Measurements from ENCODE around the gene BFSP2.

The BFSP2 gene

DNA sequence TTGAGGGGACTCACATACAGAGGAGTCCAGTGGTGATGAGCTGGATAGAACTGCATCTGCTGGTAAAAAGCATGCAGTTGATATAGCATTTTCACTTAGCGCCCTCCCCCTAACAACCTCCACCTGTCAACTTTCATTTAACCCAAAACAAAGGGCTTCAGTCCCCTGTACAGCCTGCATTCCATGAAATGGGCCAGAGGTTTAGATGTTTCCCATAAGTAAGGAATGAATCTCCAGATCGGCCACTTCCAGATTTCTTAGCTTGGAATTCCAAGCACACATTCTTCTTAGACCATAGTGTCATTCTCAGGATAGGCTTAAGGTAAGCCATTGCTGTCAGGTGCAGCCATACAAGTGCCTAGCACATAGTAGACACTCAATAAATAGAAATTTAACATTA lies 32.9 kb upstream of the BFSP2 start:
- Histone ChIP-seq H3F3A (ENCODE audit: control insufficient read depth, insufficient read depth) (no peaks in the 10 kb centered on the region), H3K27me3 (ENCODE audit: control insufficient read depth, low read length) (no peaks in the 10 kb centered on the region), H3K4me2 (ENCODE audit: low read length) (no peak overlapping the region), H3K9me2 (replicated peaks; ENCODE audit: control insufficient read depth, low read length) (no peaks in the 10 kb centered on the region), H3K27ac (ENCODE audit: low read depth, low read length) (no peak overlapping the region), H3K9me3 (ENCODE audit: control insufficient read depth, insufficient read depth, low read length) (no peaks in the 10 kb centered on the region), H3K36me3 (ENCODE audit: control insufficient read depth, low read length) (no peaks in the 10 kb centered on the region), H3K79me2 (ENCODE audit: control insufficient read depth, low read length) (no peaks in the 10 kb centered on the region), H4K20me1 (ENCODE audit: control insufficient read depth, insufficient read depth, low read depth, low read length) (no peaks in the 10 kb centered on the region), H3K4me1 (ENCODE audit: control insufficient read depth, low read length) (peaks cover 8% of the 10 kb centered on the region), H3K4me3 (ENCODE audit: low read length) (no peak overlapping the region)
- TF ChIP-seq EZH2phosphoT487 (IDR thresholded peaks at IDR 0.05; ENCODE audit: borderline replicate concordance, low read length) = no peak
- TF ChIP-seq CTCF (IDR thresholded peaks at IDR 0.05; ENCODE audit: low read depth, low read length, poor library complexity, severe bottlenecking) = no peak

DNA sequence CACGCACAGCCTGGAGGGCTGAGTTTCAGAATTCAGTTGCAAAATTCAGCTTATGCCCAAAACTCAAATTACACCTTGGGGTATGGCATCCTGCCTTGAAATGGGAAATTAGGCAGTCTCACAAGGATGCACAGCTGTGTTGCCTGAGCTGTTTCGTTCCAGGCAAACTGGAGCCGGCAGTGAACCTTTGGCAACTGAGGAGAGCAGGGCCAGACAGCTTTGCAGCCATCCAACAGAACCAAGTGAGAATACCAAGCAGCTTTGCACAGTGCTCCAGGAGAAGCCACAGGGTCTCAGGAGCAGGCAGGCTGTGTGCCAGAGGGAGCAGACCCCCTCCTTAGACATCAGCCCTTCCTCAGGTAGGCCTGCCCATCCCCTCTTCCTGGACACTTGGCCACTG lies 32.5 kb upstream of the BFSP2 start:
- Histone ChIP-seq H3K9me2 (replicated peaks; ENCODE audit: control insufficient read depth, low read length) (no peaks in the 10 kb centered on the region), H3K27ac (ENCODE audit: low read depth, low read length) (no peak overlapping the region), H3F3A (ENCODE audit: control insufficient read depth, insufficient read depth) (no peaks in the 10 kb centered on the region), H3K4me3 (ENCODE audit: low read length) (no peak overlapping the region), H3K9me3 (ENCODE audit: control insufficient read depth, insufficient read depth, low read length) (no peaks in the 10 kb centered on the region), H3K36me3 (ENCODE audit: control insufficient read depth, low read length) (no peaks in the 10 kb centered on the region), H3K4me1 (ENCODE audit: control insufficient read depth, low read length) (peaks cover 7% of the 10 kb centered on the region), H4K20me1 (ENCODE audit: control insufficient read depth, insufficient read depth, low read depth, low read length) (no peaks in the 10 kb centered on the region), H3K79me2 (ENCODE audit: control insufficient read depth, low read length) (no peaks in the 10 kb centered on the region), H3K27me3 (ENCODE audit: control insufficient read depth, low read length) (no peaks in the 10 kb centered on the region), H3K4me2 (ENCODE audit: low read length) (no peak overlapping the region)
- TF ChIP-seq CTCF (IDR thresholded peaks at IDR 0.05; ENCODE audit: low read depth, low read length, poor library complexity, severe bottlenecking) (no peak), EZH2phosphoT487 (IDR thresholded peaks at IDR 0.05; ENCODE audit: borderline replicate concordance, low read length) (no peak)

DNA sequence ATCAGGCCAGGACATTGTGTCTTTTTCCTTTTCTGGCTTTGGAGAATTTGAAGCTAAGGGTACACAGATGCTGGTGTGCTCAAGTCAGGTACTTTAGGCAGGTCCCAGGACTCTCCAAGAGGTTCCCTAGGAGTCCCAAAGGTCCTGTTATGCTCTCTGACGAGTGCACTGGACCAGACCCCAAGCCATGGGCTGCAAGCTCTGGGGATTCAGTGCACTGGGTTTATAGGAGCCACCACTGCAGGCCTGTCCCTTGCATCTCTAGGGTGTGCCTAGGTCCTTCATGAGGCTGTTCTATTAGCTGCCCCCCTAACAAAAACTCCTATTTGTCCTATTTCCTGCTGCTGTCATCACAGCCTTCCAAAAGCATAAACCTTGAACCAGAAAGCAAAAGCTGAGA lies 31.9 kb upstream of the BFSP2 start:
- Histone ChIP-seq H3K9me3 (ENCODE audit: control insufficient read depth, insufficient read depth, low read length) (no peaks in the 10 kb centered on the region), H4K20me1 (ENCODE audit: control insufficient read depth, insufficient read depth, low read depth, low read length) (no peaks in the 10 kb centered on the region), H3K9me2 (replicated peaks; ENCODE audit: control insufficient read depth, low read length) (no peaks in the 10 kb centered on the region), H3F3A (ENCODE audit: control insufficient read depth, insufficient read depth) (no peaks in the 10 kb centered on the region), H3K4me3 (ENCODE audit: low read length) (no peak overlapping the region), H3K27ac (ENCODE audit: low read depth, low read length) (no peak overlapping the region), H3K36me3 (ENCODE audit: control insufficient read depth, low read length) (no peaks in the 10 kb centered on the region), H3K4me1 (ENCODE audit: control insufficient read depth, low read length) (peaks cover 1% of the 10 kb centered on the region), H3K4me2 (ENCODE audit: low read length) (no peak overlapping the region), H3K79me2 (ENCODE audit: control insufficient read depth, low read length) (no peaks in the 10 kb centered on the region), H3K27me3 (ENCODE audit: control insufficient read depth, low read length) (no peaks in the 10 kb centered on the region)
- TF ChIP-seq CTCF (IDR thresholded peaks at IDR 0.05; ENCODE audit: low read depth, low read length, poor library complexity, severe bottlenecking) = no peak
- no peak for TF ChIP-seq EZH2phosphoT487 (IDR thresholded peaks at IDR 0.05; ENCODE audit: borderline replicate concordance, low read length)
